ENCODE data around the gene MEIG1. TPM values are rescaled to one million over a fixed set of nuclear protein-coding genes. Genes with fewer than 3 reads are reported as not detected.
"Not testable (repeated sequence)": the region's sequence is repeated elsewhere in the genome, so short reads cannot be mapped to it uniquely, and the experiment has no call there.

MEIG1 gene
- total RNA-seq, 1 donor from 2014 or later: 0.43 TPM

DNA sequence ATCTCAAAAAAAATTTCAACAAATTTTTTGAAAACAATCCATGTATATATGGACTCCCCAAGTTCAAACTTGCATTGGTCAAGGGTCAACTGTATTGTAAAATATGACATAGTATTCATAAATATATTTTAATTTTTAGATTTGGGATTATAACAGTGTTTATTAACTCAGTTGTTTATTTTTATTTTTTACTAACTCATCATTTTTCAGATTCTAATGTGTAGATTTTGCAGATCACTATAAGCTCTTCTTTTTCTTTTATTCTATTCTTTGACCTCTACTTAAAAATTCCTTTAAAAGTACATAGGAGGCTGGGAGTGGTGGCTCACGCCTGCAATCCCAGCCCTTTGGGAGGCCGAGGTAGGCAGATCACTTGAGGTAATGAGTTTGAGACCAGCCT, 8.7 kb downstream of the MEIG1 start:
- Mint-ChIP-seq H3K36me3 (ENCODE audit: low read depth, unreplicated experiment) (no peaks in the 10 kb centered on the region), H3K4me1 (ENCODE audit: low read depth, unreplicated experiment) (no peaks in the 10 kb centered on the region), H3K4me3 (ENCODE audit: unreplicated experiment) (no peak overlapping the region), H3K27ac (ENCODE audit: unreplicated experiment) (no peak overlapping the region), H3K27me3 (ENCODE audit: low read depth, unreplicated experiment) (peaks cover 10% of the 10 kb centered on the region), H3K9me3 (ENCODE audit: unreplicated experiment) (no peaks in the 10 kb centered on the region)
- Histone ChIP-seq H3K27me3 (ENCODE audit: insufficient read depth, low read length) (peaks cover 3% of the 10 kb centered on the region), H4K20me1 (ENCODE audit: insufficient read depth, low read length) (no peaks in the 10 kb centered on the region), H2AFZ (ENCODE audit: low read depth, low read length) (no peak overlapping the region), H3K9me3 (ENCODE audit: insufficient read depth, low read depth, low read length) (no peaks in the 10 kb centered on the region), H3K4me1 (ENCODE audit: insufficient read depth, low read length) (no peaks in the 10 kb centered on the region), H3K9ac (ENCODE audit: low read length) (no peak overlapping the region), H3K4me3 (ENCODE audit: insufficient read depth, low read depth, low read length) (no peak overlapping the region), H3K4me2 (ENCODE audit: low read length) (no peak overlapping the region), H3K27ac (ENCODE audit: low read depth, low read length) (no peak overlapping the region), H3K79me2 (ENCODE audit: insufficient read depth, low read length) (no peaks in the 10 kb centered on the region), H3K36me3 (ENCODE audit: insufficient read depth, low read length) (no peaks in the 10 kb centered on the region)
- no peak for TF ChIP-seq EZH2 (IDR thresholded peaks at IDR 0.05; ENCODE audit: insufficient read depth, low read length)
- TF ChIP-seq CTCF (IDR thresholded peaks at IDR 0.05; ENCODE audit: insufficient read depth, low read depth, low read length): no peak
- FAIRE-seq: no peak
- DNase-seq (ENCODE audit: low read depth): no peak

GRCh38 chr10:14971867-14972448, 12.8 kb downstream of the MEIG1 start:
- Histone ChIP-seq H3K36me3 (ENCODE audit: insufficient read depth, low read length) (no peaks in the 10 kb centered on the region), H3K9me3 (ENCODE audit: insufficient read depth, low read depth, low read length) (no peaks in the 10 kb centered on the region), H3K9ac (ENCODE audit: low read length) (no peak overlapping the region), H3K79me2 (ENCODE audit: insufficient read depth, low read length) (no peaks in the 10 kb centered on the region), H2AFZ (ENCODE audit: low read depth, low read length) (no peak overlapping the region), H3K4me3 (ENCODE audit: insufficient read depth, low read depth, low read length) (no peak overlapping the region), H3K4me1 (ENCODE audit: insufficient read depth, low read length) (no peaks in the 10 kb centered on the region), H3K4me2 (ENCODE audit: low read length) (no peak overlapping the region), H4K20me1 (ENCODE audit: insufficient read depth, low read length) (no peaks in the 10 kb centered on the region), H3K27ac (ENCODE audit: low read depth, low read length) (no peak overlapping the region), H3K27me3 (ENCODE audit: insufficient read depth, low read length) (peaks cover 3% of the 10 kb centered on the region)
- no peaks in the 10 kb centered on the region for H3K36me3 Mint-ChIP-seq (ENCODE audit: low read depth, unreplicated experiment)
- H3K4me3 Mint-ChIP-seq (ENCODE audit: unreplicated experiment): no peak overlapping the region
- FAIRE-seq (no peak), DNase-seq (ENCODE audit: low read depth) (no peak)
- no peaks in the 10 kb centered on the region for H3K4me1 Mint-ChIP-seq (ENCODE audit: low read depth, unreplicated experiment)
- TF ChIP-seq EZH2 (IDR thresholded peaks at IDR 0.05; ENCODE audit: insufficient read depth, low read length): no peak
- peak; percentile 44 for TF ChIP-seq CTCF (IDR thresholded peaks at IDR 0.05; ENCODE audit: insufficient read depth, low read depth, low read length)
- peaks cover 42% of the 10 kb centered on the region for H3K27me3 Mint-ChIP-seq (ENCODE audit: low read depth, unreplicated experiment)
- no peak overlapping the region for H3K27ac Mint-ChIP-seq (ENCODE audit: unreplicated experiment)
- no peaks in the 10 kb centered on the region for H3K9me3 Mint-ChIP-seq (ENCODE audit: unreplicated experiment)

GRCh38 chr10:14974153-14974998, 15.2 kb downstream of the MEIG1 start:
- not testable (repeated sequence) for FAIRE-seq
- peaks cover 44% of the 10 kb centered on the region for H3K27me3 Mint-ChIP-seq (ENCODE audit: low read depth, unreplicated experiment)

More at GRCh38 chr10:14974153-14974998, 15.2 kb downstream of the MEIG1 start:
- not testable (repeated sequence) for H3K9me3 Mint-ChIP-seq (ENCODE audit: unreplicated experiment); H3K27ac Mint-ChIP-seq (ENCODE audit: unreplicated experiment); DNase-seq (ENCODE audit: low read depth); H3K36me3 ChIP-seq (ENCODE audit: insufficient read depth, low read length); H3K4me3 ChIP-seq (ENCODE audit: insufficient read depth, low read depth, low read length); H3K79me2 ChIP-seq (ENCODE audit: insufficient read depth, low read length); H3K4me1 Mint-ChIP-seq (ENCODE audit: low read depth, unreplicated experiment); H3K9me3 ChIP-seq (ENCODE audit: insufficient read depth, low read depth, low read length); H3K36me3 Mint-ChIP-seq (ENCODE audit: low read depth, unreplicated experiment); H3K27me3 ChIP-seq (ENCODE audit: insufficient read depth, low read length); H4K20me1 ChIP-seq (ENCODE audit: insufficient read depth, low read length); H3K9ac ChIP-seq (ENCODE audit: low read length); H3K27ac ChIP-seq (ENCODE audit: low read depth, low read length); H3K4me2 ChIP-seq (ENCODE audit: low read length); H3K4me1 ChIP-seq (ENCODE audit: insufficient read depth, low read length); H3K4me3 Mint-ChIP-seq (ENCODE audit: unreplicated experiment); H2AFZ ChIP-seq (ENCODE audit: low read depth, low read length)
